ENCODE measurements around the gene ZIC4. TPM values are rescaled to one million over a fixed set of nuclear protein-coding genes. Genes with fewer than 3 reads are reported as not detected.

The ZIC4 gene
- total and polyA plus RNA-seq, 9 of the 15 experiments (the other 6 are each of a cell fraction or from before 2014, with no cell fraction given) = not detected

DNA sequence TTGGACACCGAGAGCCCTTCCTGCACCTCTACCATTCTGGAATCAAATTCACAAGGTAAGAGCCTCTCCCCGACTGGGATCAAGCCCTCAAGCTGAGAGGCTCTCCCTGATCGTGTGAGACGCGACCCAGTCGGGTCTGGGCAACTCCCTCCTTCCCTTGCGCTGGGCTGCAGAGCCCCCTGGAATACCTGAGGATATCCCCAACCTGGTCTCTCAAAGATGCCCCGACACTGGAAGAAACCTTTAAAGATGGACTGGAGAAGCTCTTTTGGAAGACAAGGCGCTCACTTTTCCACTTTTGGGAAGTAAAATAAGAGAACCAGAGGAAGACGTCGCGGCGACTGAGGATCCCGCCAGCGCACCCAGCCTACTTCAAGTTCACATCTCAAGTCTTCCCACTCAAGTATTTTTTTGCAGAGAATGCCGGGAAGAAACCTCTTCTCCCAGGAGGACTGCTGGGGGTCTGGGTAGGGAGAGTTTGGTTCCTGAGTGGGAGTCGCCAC lies 33.8 kb downstream of the ZIC4 start:
- no peak for FAIRE-seq
- H3K4me2 ChIP-seq (ENCODE audit: insufficient read depth, low read length) = no peak overlapping the region
- in situ Hi-C loops (cut with MboI) = no loop called here
- no peak overlapping the region for H3K4me3 ChIP-seq
- intact Hi-C loops (cut with micrococcal nuclease) = no loop called here
- no peaks in the 10 kb centered on the region for H3K79me2 ChIP-seq (ENCODE audit: control insufficient read depth, insufficient read depth, low read length)
- no peaks in the 10 kb centered on the region for H3K36me3 ChIP-seq (ENCODE audit: control insufficient read depth, insufficient read depth, low read length)
- H3K27ac ChIP-seq (ENCODE audit: extremely low read depth, low read depth, low read length) = no peak overlapping the region
- H3K27me3 ChIP-seq (ENCODE audit: control insufficient read depth in 2 of 2, insufficient read depth in 2 of 2, low read length in 2 of 2) = no peaks in the 10 kb centered on the region; a peak in 2 of 5 replicates
- no peak overlapping the region for H3K9ac ChIP-seq (ENCODE audit: insufficient read depth in 1 of 2, low read depth in 2 of 2, low read length in 2 of 2)
- POLR2A ChIA-PET = no interaction called here
- no peak for ATAC-seq
- TF ChIP-seq KDM4B (IDR thresholded peaks at IDR 0.05; ENCODE audit: borderline replicate concordance in 2 of 2, low read depth in 1 of 2) = no peak
- TF ChIP-seq, protein P1, sequence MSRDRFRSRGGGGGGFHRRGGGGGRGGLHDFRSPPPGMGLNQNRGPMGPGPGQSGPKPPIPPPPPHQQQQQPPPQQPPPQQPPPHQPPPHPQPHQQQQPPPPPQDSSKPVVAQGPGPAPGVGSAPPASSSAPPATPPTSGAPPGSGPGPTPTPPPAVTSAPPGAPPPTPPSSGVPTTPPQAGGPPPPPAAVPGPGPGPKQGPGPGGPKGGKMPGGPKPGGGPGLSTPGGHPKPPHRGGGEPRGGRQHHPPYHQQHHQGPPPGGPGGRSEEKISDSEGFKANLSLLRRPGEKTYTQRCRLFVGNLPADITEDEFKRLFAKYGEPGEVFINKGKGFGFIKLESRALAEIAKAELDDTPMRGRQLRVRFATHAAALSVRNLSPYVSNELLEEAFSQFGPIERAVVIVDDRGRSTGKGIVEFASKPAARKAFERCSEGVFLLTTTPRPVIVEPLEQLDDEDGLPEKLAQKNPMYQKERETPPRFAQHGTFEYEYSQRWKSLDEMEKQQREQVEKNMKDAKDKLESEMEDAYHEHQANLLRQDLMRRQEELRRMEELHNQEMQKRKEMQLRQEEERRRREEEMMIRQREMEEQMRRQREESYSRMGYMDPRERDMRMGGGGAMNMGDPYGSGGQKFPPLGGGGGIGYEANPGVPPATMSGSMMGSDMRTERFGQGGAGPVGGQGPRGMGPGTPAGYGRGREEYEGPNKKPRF (IDR thresholded peaks at IDR 0.05; ENCODE audit: low read depth, low read length) = no peak
- no peak for TF ChIP-seq NFE2L1 (tag; IDR thresholded peaks at IDR 0.05; ENCODE audit: borderline replicate concordance, low read depth)
- TF ChIP-seq ASH1L (IDR thresholded peaks at IDR 0.05; ENCODE audit: borderline replicate concordance, low read depth, partially characterized antibody) = no peak
- TF ChIP-seq, protein P2, sequence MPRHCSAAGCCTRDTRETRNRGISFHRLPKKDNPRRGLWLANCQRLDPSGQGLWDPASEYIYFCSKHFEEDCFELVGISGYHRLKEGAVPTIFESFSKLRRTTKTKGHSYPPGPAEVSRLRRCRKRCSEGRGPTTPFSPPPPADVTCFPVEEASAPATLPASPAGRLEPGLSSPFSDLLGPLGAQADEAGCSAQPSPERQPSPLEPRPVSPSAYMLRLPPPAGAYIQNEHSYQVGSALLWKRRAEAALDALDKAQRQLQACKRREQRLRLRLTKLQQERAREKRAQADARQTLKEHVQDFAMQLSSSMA (CRISPR knock-in tag; IDR thresholded peaks at IDR 0.05) = no peak
- TF ChIP-seq CCNT2 (IDR thresholded peaks at IDR 0.05; ENCODE audit: borderline replicate concordance, extremely low read depth, insufficient read length, low read depth, low read length) = no peak
- no peak for TF ChIP-seq ZNF778 (CRISPR knock-in tag; IDR thresholded peaks at IDR 0.05)
- no peak for TF ChIP-seq HNRNPLL (IDR thresholded peaks at IDR 0.05; ENCODE audit: low read depth, low read length, poor library complexity, severe bottlenecking)
- no peak for TF ChIP-seq CREB1 (IDR thresholded peaks at IDR 0.05)
- no peak for TF ChIP-seq CREB1 (CRISPR knock-in tag; IDR thresholded peaks at IDR 0.05)
- no peaks in the 10 kb centered on the region for H3K9me1 ChIP-seq (ENCODE audit: control insufficient read depth, insufficient read depth, low read length)
- no TSS peak for BruUV-seq (replicated peaks)
- no peak overlapping the region for H2AFZ ChIP-seq (ENCODE audit: low read depth, low read length)
- no peaks in the 10 kb centered on the region for H4K20me1 ChIP-seq (replicated peaks; ENCODE audit: control insufficient read depth, insufficient read depth, low read length)
- CTCF ChIA-PET (ENCODE audit: low intra/inter-chr PET ratio) = no interaction called here
- no peaks in the 10 kb centered on the region for H3K9me3 ChIP-seq (replicated peaks; ENCODE audit: control insufficient read depth, insufficient read depth, low read depth, low read length)
- 2% methylated on average over 16 of the region's 17 CpGs for WGBS (ENCODE audit: insufficient coverage, low coverage, missing lambda C conversion rate)
- no peak for DNase-seq (ENCODE audit: extremely low read depth in 1 of 4, low spot score in 3 of 4)
- no peaks in the 10 kb centered on the region for H3K4me1 ChIP-seq (replicated peaks in 1 of 2; ENCODE audit: control insufficient read depth in 2 of 2, insufficient read depth in 2 of 2, low read length in 2 of 2)

All from K562 (cell line).